ENCODE data around the gene MAD1L1. TPM values are rescaled to one million over a fixed set of nuclear protein-coding genes. Genes with fewer than 3 reads are reported as not detected.

Gene MAD1L1
- total and polyA plus RNA-seq, 2 of the 8 experiments (the other 6 are each of a cell fraction or from before 2014, with no cell fraction given): 40.4 to 44.6 TPM

DNA sequence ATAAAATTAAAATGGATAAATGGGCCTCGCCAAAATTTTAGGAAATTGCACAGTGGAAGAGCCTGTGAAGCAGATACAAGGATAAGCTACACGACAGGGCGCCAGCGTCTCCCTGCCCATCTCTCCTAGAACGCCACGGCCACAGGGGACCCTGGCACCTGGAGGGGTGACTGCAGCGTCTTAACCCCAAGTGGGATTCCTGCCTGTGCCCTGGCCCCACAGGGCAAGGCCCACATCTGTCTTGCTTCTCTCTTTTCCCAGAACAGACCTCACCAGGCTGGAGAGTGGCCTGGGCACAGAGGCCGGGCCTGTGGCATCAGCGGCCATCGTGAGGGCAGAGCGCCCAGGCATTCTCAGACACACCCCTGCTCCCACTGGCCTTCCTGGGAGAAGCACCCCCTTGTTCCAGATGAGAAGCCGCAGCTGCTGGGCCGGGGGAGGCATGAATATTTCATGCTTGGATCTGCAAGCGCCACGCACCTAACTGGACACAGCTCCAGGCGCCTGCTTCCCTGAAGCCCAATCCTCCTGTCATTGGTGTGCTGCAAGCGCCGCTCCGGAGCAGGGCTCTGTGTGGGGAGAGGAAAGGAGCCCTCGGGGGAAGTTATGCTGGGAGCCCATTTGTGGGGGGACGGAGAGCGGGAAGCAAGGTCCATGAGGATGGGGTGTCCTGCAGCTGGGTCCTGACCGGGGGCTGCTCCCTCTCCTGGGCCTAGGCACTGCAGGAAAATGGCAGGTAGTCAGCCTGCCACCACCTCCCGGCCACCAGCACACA, 409.2 kb downstream of the MAD1L1 start:
- no peak overlapping the region for H3K27ac ChIP-seq (ENCODE audit: low read depth, low read length)
- H3K18ac ChIP-seq (ENCODE audit: extremely low read depth, low read length): no peak overlapping the region
- H4K91ac ChIP-seq (replicated peaks; ENCODE audit: insufficient read length, low read length): no peak overlapping the region
- H3K14ac ChIP-seq (ENCODE audit: insufficient read length): no peak overlapping the region
- H2BK12ac ChIP-seq (ENCODE audit: low read depth, low read length): no peak overlapping the region
- no peak overlapping the region for H3K9ac ChIP-seq (replicated peaks in 1 of 4; ENCODE audit: extremely low read depth in 1 of 4, low read depth in 3 of 4, low read length in 3 of 4)
- H3K79me2 ChIP-seq (ENCODE audit: control insufficient read depth in 1 of 2, insufficient read depth in 2 of 2, low read length in 2 of 2): no peaks in the 10 kb centered on the region
- H3K27me3 ChIP-seq (replicated peaks in 1 of 4; ENCODE audit: control insufficient read depth in 3 of 4, extremely low read depth in 1 of 4, insufficient read depth in 3 of 4, low read length in 3 of 4): no peaks in the 10 kb centered on the region
- no peak overlapping the region for H4K8ac ChIP-seq (ENCODE audit: extremely low read depth, insufficient read depth, low read length)
- DNase-seq (ENCODE audit: low read depth in 1 of 2, low spot score in 2 of 2): no peak
- H3K79me1 ChIP-seq (ENCODE audit: low read depth, low read length): no peaks in the 10 kb centered on the region; the same call in 1 of the 2 replicates
- no peak overlapping the region for H2BK120ac ChIP-seq (replicated peaks; ENCODE audit: low read depth, low read length)
- 92% methylated on average over 17 of the region's 24 CpGs; no CpG with 5 or more reads in 1 of the 2 experiments for WGBS, 2 experiments (ENCODE audit: extremely low coverage in 1 of 2, insufficient coverage in 1 of 2, insufficient read length in 1 of 2, insufficient replicate concordance in 2 of 2, low coverage in 1 of 2, low lambda C conversion rate in 2 of 2, missing lambda C conversion rate in 1 of 2)
- H3K4me1 ChIP-seq (replicated peaks in 1 of 4; ENCODE audit: control insufficient read depth in 3 of 4, insufficient read depth in 4 of 4, low read length in 3 of 4): peaks cover 0 to 3% (median 0%) of the 10 kb centered on the region in 4 experiments; a peak in 1 of 7 replicates
- FAIRE-seq: no peak
- no peak overlapping the region for H2AFZ ChIP-seq (ENCODE audit: low read length)
- no peaks in the 10 kb centered on the region for H3K9me3 ChIP-seq (ENCODE audit: insufficient read depth in 2 of 2, low read depth in 1 of 2, low read length in 1 of 2)
- H2BK20ac ChIP-seq (ENCODE audit: low read length): no peak overlapping the region
- H2BK15ac ChIP-seq (ENCODE audit: low read length): no peak overlapping the region
- H4K5ac ChIP-seq (ENCODE audit: insufficient read length, low read depth, low read length): no peak overlapping the region
- no peaks in the 10 kb centered on the region for H3K23me2 ChIP-seq (ENCODE audit: low read depth, low read length)
- H3K56ac ChIP-seq (replicated peaks; ENCODE audit: insufficient read length, low read depth, low read length): no peak overlapping the region
- no peaks in the 10 kb centered on the region for H4K20me1 ChIP-seq (replicated peaks in 1 of 2; ENCODE audit: control insufficient read depth in 1 of 2, insufficient read depth in 2 of 2, low read length in 2 of 2)
- no peak overlapping the region for H3K4ac ChIP-seq (replicated peaks; ENCODE audit: insufficient read length, low read depth, low read length)
- no peaks in the 10 kb centered on the region for H3K36me3 ChIP-seq (ENCODE audit: control insufficient read depth in 2 of 4, insufficient read depth in 4 of 4, low read length in 3 of 4)
- no peak overlapping the region for H3K4me3 ChIP-seq (ENCODE audit: extremely low read depth in 1 of 4, insufficient read depth in 2 of 4, low read depth in 3 of 4, low read length in 4 of 4)
- H2AK5ac ChIP-seq (ENCODE audit: low read depth, low read length): no peak overlapping the region
- CTCF ChIA-PET (ENCODE audit: partially characterized antibody): interaction anchor here (0.9 to 1.6 kb wide), 2 partner anchors 19 to 189 kb away, joined by 4 to 6 read pairs; no protein-coding TSS in a partner anchor
- H3K4me2 ChIP-seq (ENCODE audit: insufficient read depth in 1 of 2, low read depth in 2 of 2, low read length in 2 of 2): no peak overlapping the region
- no peak overlapping the region for H3K23ac ChIP-seq (ENCODE audit: insufficient read length)
- H2BK5ac ChIP-seq (ENCODE audit: low read depth, low read length): no peak overlapping the region
- POLR2A ChIA-PET (ENCODE audit: partially characterized antibody): no interaction called here
- TF ChIP-seq BACH1 (IDR thresholded peaks at IDR 0.05; ENCODE audit: low read length) (no peak), SIRT6 (IDR thresholded peaks at IDR 0.05; ENCODE audit: low read length) (no peak)
